Epithelial cell of umbilical artery (primary cell): ENCODE data around the gene PDZD4. TPM values are rescaled to one million over a fixed set of nuclear protein-coding genes. Genes with fewer than 3 reads are reported as not detected.

ENCODE experiments used
- total RNA-seq: library from RNA; depleted of rRNA; stranded (reverse); fragments of >200 nt; gene quantifications from 2 replicates; pipeline ENCODE4 v1.2.3, GENCODE V29; 2014

The PDZD4 gene
- total RNA-seq = 0.32 TPM in 1 of 2 replicates, not detected in the other

DNA sequence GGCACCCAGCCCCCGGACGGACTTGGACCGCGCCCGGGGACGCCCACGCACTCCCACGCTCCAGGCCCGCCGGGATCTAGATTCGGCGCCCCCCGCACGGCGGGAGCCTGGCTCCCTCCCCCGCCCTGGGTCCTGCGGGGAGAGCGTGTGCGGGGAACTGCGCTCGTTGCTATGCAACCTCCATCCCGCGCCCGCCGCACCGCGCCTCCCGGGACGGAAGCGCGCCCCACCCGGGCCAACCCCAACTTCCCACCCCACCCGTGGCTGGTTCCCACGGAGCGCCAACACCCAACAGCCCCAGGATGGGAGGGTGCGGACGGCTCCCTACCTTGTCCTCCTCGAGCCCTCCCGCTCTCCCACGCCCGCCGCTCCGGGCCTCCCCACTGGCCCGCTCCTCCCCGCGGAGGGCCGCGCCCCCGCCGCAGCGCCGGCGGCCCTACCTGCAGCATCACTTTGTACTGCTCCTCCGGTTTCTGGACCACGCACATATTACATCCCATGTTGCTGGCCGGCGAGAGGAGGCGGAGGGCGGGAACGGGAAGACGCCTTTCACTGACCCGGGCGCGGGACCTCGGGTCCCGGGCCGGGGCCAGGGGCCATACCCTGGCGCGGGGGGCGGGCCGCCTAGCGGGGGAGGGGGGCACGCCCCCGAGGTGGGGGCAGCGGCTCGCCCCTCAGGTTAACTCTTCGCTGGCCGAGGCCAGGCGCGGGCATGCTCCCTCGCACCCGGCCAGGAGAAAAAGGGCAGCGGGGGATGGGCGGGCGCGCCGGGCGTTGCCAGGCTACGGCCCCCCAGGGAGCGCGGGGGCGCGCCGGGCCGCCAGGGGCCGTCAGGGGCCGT lies at the start of gene PDZD4:
PDZD4 (minus strand) TSS at position 746 of the 841 bp plus-strand sequence; CDS start at position 500, 246 bp downstream.

DNA sequence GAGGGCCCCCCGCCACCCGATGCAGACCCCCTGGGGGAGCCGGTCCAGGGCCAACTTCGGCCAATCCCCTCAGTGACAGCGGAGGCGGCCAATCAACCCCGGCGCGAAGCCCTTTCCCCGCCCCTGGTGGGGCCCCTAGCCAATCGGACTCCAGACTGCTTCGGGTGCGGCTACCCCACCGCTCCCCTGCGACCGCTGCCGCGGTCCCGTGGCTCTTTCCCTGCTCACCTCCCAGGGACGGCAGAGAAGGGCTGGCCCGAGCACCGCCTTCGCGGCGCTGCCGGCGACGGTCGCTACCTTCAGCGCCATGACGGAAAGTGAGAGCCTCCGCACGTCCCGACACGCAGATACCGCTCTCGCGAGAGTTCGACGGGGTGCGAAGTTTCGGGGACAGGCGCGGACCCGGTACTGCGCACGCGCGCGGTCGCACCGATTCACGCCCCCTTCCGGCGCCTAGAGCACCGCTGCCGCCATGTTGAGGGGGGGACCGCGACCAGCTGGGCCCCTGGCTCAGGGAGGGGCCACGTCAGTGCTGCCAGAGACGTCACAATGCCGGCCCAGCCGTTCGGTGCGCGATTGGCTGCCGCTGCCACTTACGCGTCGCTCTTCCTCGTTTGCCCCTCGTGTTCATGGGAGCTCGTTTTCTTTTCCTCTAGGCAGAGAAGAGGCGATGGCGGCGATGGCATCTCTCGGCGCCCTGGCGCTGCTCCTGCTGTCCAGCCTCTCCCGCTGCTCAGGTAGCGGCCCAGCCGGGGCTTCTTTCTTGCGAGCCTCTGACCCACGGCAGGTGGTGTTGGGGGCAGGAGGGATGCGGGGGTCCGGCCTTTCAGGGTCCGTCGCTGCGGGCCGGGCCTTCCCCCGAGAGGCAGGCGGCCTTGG lies 36.1 kb downstream of the PDZD4 start, which contains the start of the genes IDH3G and SSR4:
IDH3G (minus strand) TSS at position 358 of the 879 bp plus-strand sequence; CDS start at position 309, 49 bp downstream.
SSR4 (plus strand) TSS at position 651 of the 879 bp plus-strand sequence; CDS start at position 671, 20 bp downstream.

GRCh38 chrX:153780678-153781427 lies 49.5 kb downstream of the PDZD4 start, which contains the start of gene SRPK3:
Gene SRPK3, plus strand, starts transcription at chrX:153781041. Its CDS starts 46 bp downstream, at chrX:153781087.

DNA sequence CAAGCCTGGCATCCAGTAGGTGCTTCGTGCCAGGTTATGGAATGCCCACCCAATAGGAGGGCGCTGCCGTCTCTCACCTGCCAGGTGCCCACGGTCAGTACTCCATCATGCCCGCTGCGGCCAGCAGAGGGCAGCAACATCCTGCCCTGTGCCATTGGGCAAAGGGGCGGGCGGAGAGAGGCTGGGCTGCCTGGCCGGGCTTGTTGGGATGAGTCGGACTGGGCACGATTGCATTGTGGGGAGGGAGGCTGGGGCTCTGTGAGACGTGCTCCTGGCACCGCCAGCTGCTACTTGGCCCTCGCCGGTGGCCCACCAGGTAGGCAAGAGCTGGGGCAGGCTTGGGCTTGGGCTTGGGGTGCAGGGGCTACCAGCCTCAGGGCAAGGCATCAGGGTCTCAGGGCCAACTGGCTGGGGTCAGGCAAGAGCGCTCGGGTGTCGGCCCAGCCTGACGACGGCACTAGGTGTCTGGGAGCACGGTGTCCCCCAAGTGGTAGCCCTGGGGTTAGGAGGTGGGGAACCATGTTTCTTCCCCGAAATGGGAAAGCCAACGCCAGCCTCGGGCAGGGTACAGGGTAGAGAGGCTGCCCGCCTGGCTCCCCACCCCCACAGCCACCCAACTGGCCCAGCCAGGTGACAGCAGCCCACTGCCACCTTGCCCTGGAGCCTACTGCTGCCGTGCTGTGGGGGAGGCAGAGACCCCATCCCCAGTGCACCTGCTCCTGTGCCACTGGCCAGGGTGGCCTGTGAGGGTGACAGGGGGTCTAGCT lies 66.2 kb downstream of the PDZD4 start, which contains the start of gene PLXNB3:
PLXNB3 (plus strand) TSS at position 261 of the 767 bp plus-strand sequence. CDS start 1,287 bp downstream, outside the sequence.

Other genes with a start within 250 kb of the PDZD4 start
- gene CCNQ, start 231.4 kb downstream of the PDZD4 start, total RNA-seq = 42.6 and 43.9 TPM in 2 replicates
- gene DUSP9, start 183.3 kb downstream of the PDZD4 start, total RNA-seq = 0.15 and 0.32 TPM in 2 replicates
- not detected in 2 replicates for gene PNCK, start 156.7 kb downstream of the PDZD4 start, total RNA-seq
- gene SLC6A8, start 142.6 kb downstream of the PDZD4 start, total RNA-seq = 3.0 and 6.2 TPM in 2 replicates
- gene BCAP31, start 106.2 kb downstream of the PDZD4 start, total RNA-seq = 331 and 335 TPM in 2 replicates
- 10.7 and 10.9 TPM in 2 replicates for gene ABCD1, start 105.7 kb downstream of the PDZD4 start, total RNA-seq
- 0.91 and 1.3 TPM in 2 replicates for gene PLXNB3, start 66.3 kb downstream of the PDZD4 start, total RNA-seq
- gene SRPK3, start 49.5 kb downstream of the PDZD4 start, total RNA-seq = 0.32 TPM in 1 of 2 replicates, not detected in the other
- 41.9 and 43.8 TPM in 2 replicates for gene IDH3G, start 36.2 kb downstream of the PDZD4 start, total RNA-seq
- 81.6 and 172 TPM in 2 replicates for gene SSR4, start 35.9 kb downstream of the PDZD4 start, total RNA-seq
- gene L1CAM, start 55.6 kb upstream of the PDZD4 start, total RNA-seq = not detected in 2 replicates
- 0.46 TPM in 1 of 2 replicates, not detected in the other for gene AVPR2, start 74.1 kb upstream of the PDZD4 start, total RNA-seq
- 72.1 and 92.9 TPM in 2 replicates for gene ARHGAP4, start 95.7 kb upstream of the PDZD4 start, total RNA-seq
- gene NAA10, start 104.5 kb upstream of the PDZD4 start, total RNA-seq = 89.0 and 130 TPM in 2 replicates
- 1.9 and 7.9 TPM in 2 replicates for gene RENBP, start 114.1 kb upstream of the PDZD4 start, total RNA-seq
- gene HCFC1, start 141.3 kb upstream of the PDZD4 start, total RNA-seq = 12.2 and 14.9 TPM in 2 replicates
- 5.0 and 5.2 TPM in 2 replicates for gene TMEM187, start 142.2 kb upstream of the PDZD4 start, total RNA-seq
- gene IRAK1, start 189.4 kb upstream of the PDZD4 start, total RNA-seq = 43.9 and 61.7 TPM in 2 replicates